ENCODE data around the gene ARHGEF25. TPM values are rescaled to one million over a fixed set of nuclear protein-coding genes. Genes with fewer than 3 reads are reported as not detected.

ARHGEF25 gene
- total RNA-seq, 1 donor from 2014 or later = 16.3 TPM

DNA sequence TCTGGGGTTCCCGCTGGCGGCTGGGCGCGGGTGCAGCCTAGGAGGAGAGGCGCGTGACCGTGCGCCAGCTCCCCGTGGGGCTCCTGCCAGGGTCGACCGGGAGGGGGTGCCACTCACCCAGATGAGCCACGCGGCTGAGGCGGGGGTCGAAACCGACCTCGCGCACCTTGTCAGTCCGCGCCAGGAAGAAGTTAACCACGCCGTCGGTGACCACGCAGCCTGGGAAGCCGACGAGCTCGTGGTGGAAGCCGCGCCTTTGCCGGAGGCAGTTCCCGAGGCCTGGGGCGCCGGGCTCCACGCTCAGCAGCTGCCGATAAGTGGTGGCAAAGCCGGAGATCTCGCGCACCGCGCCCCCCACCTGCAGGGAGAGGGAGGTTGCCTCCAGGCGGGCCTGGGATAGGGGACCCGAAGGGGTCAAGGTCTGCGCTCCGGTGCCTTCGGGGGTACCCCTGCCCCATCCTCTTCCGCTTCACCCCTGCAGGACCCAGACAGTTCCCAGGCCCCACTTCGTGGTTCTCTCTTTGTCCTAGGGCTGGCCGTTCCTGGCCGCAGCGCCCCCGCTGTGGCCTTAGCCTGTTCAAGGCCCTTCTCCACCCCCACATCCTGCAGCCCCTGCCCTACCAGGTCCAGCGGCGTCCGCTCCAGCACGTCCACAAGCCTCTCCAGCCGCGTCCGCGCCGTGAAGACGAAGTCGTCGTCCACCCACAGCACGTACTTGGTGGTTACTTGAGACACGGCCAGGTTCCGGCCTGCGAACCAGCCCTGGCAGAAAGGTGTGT, 16.5 kb downstream of the ARHGEF25 start:
- no peak overlapping the region for H3K27ac ChIP-seq
- no peaks in the 10 kb centered on the region for H3K9me3 ChIP-seq
- peak overlapping the region; percentile 11 for H3K4me3 ChIP-seq
- peaks cover 16% of the 10 kb centered on the region for H3K4me1 ChIP-seq
- H3K36me3 ChIP-seq = no peaks in the 10 kb centered on the region
- H3K27me3 ChIP-seq = peaks cover 91% of the 10 kb centered on the region
- DNase-seq = no peak
- peak; percentile 8 for ATAC-seq
- intact Hi-C loops (cut with DNase I) = no loop called here
- TF ChIP-seq, protein P1, sequence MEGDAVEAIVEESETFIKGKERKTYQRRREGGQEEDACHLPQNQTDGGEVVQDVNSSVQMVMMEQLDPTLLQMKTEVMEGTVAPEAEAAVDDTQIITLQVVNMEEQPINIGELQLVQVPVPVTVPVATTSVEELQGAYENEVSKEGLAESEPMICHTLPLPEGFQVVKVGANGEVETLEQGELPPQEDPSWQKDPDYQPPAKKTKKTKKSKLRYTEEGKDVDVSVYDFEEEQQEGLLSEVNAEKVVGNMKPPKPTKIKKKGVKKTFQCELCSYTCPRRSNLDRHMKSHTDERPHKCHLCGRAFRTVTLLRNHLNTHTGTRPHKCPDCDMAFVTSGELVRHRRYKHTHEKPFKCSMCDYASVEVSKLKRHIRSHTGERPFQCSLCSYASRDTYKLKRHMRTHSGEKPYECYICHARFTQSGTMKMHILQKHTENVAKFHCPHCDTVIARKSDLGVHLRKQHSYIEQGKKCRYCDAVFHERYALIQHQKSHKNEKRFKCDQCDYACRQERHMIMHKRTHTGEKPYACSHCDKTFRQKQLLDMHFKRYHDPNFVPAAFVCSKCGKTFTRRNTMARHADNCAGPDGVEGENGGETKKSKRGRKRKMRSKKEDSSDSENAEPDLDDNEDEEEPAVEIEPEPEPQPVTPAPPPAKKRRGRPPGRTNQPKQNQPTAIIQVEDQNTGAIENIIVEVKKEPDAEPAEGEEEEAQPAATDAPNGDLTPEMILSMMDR (IDR thresholded peaks at IDR 0.05) = peak; percentile 14

GRCh38 chr12:57628280-57629191, 17.3 kb downstream of the ARHGEF25 start:
- intact Hi-C loops (cut with DNase I) = no loop called here

DNA sequence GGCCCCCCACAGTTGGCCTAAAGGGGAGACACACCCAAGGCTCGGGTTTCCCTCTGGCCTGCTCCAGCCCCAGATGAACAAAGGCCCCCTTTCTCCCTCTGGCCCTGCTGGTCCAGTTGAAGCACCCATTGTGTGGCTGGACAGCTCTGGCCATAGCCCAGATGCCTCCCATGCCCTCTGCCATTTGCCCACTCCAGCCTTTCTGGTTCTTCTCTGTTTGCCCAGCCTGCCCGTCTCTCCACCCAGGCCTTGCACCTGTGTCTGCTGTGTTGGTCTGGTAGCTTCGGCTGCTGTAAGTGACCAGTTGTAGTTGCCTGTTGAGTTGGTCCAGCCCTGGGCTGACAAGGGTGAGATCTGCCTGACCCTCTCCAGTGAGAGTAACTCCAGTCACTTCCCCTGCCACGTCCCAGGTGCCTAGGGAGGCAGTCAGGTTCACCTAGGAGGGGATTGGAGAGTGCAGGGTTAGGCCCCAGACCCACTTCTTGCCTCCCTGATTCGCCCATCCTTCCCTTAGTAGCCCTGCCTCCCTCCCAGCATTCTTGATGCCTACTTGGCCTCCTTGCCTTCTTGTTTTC, 18.7 kb downstream of the ARHGEF25 start:
- TF ChIP-seq, protein P1 (IDR thresholded peaks at IDR 0.05) = no peak
- no peak overlapping the region for H3K4me3 ChIP-seq
- intact Hi-C loops (cut with DNase I) = no loop called here
- peaks cover 86% of the 10 kb centered on the region for H3K27me3 ChIP-seq
- no peaks in the 10 kb centered on the region for H3K36me3 ChIP-seq
- ATAC-seq (no peak), DNase-seq (no peak)
- H3K4me1 ChIP-seq = peaks cover 19% of the 10 kb centered on the region
- H3K27ac ChIP-seq = no peak overlapping the region
- no peaks in the 10 kb centered on the region for H3K9me3 ChIP-seq

More at GRCh38 chr12:57628280-57629191, 17.3 kb downstream of the ARHGEF25 start:
- H3K27ac ChIP-seq = no peak overlapping the region
- DNase-seq (no peak), ATAC-seq (no peak)
- TF ChIP-seq, protein P1 (IDR thresholded peaks at IDR 0.05) = no peak
- no peaks in the 10 kb centered on the region for H3K36me3 ChIP-seq
- H3K4me3 ChIP-seq = no peak overlapping the region
- H3K4me1 ChIP-seq = peaks cover 19% of the 10 kb centered on the region
- no peaks in the 10 kb centered on the region for H3K9me3 ChIP-seq
- peaks cover 89% of the 10 kb centered on the region for H3K27me3 ChIP-seq

DNA sequence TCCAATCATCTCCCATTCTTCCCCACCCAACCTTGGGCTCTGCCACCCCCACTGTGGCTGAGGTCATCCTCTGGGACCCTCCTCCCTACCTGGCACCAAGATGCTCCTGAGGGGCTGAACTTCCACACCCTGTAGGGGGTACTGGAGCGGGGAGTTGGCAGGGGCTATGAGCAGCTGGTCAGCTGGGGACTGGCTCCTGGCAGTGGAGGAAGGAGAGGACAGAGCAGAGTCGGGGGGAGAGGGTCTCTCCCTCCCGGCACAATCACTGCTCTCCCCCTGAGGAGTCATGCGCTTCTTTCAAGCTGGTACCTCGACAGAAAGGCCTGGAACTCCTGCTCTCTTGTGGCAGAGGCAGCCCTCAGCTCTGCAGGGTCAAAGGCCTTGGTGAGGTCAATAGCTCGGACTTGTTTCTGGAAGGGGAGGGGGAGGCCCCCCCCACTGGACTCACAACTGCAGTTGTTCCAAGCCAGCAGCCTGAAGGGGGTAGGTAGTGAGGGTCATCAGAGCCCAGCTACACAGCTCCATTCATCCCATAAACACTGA, 19.7 kb downstream of the ARHGEF25 start:
- H3K27me3 ChIP-seq = peaks cover 80% of the 10 kb centered on the region
- peaks cover 19% of the 10 kb centered on the region for H3K4me1 ChIP-seq

GRCh38 chr12:57631566-57632072, 20.4 kb downstream of the ARHGEF25 start:
- H3K27me3 ChIP-seq = peaks cover 76% of the 10 kb centered on the region
- peaks cover 19% of the 10 kb centered on the region for H3K4me1 ChIP-seq
- DNase-seq = no peak
- H3K36me3 ChIP-seq = no peaks in the 10 kb centered on the region
- no peak overlapping the region for H3K27ac ChIP-seq
- H3K4me3 ChIP-seq = peak overlapping the region; percentile 50
- TF ChIP-seq, protein P1 (IDR thresholded peaks at IDR 0.05) = no peak
- ATAC-seq = no peak
- no peaks in the 10 kb centered on the region for H3K9me3 ChIP-seq
- intact Hi-C loops (cut with DNase I) = no loop called here

More for the DNA sequence above, 19.7 kb downstream of the ARHGEF25 start:
- H3K27ac ChIP-seq = no peak overlapping the region
- TF ChIP-seq, protein P1 (IDR thresholded peaks at IDR 0.05) = no peak
- H3K9me3 ChIP-seq = no peaks in the 10 kb centered on the region
- ATAC-seq (no peak), DNase-seq (no peak)
- intact Hi-C loops (cut with DNase I) = no loop called here
- H3K36me3 ChIP-seq = no peaks in the 10 kb centered on the region
- no peak overlapping the region for H3K4me3 ChIP-seq
